Ammon's horn (tissue), 1 donor: ENCODE results near the gene ZNF638.

Experiments
- DNase-seq: peaks from one replicate; pipeline ENCODE4 v3.0.0-alpha.2; 2016; ENCODE audit warnings: low spot score

The ZNF638 gene

GRCh38 chr2:71333619-71334018 is 2.0 kb downstream of the ZNF638 start:
- no peak for DNase-seq

GRCh38 chr2:71336384-71336783 is 4.8 kb downstream of the ZNF638 start:
- no peak for DNase-seq

- peak; percentile 27 for DNase-seq
Observed at GRCh38 chr2:71336802-71337201, 5.2 kb downstream of the ZNF638 start.

GRCh38 chr2:71337776-71338175 is 6.2 kb downstream of the ZNF638 start:
- no peak for DNase-seq

- DNase-seq, result no peak
Observed at GRCh38 chr2:71339685-71340084, 8.1 kb downstream of the ZNF638 start.

- no peak for DNase-seq
Observed at GRCh38 chr2:71340176-71340575, 8.6 kb downstream of the ZNF638 start.

GRCh38 chr2:71341645-71342044 is 10.1 kb downstream of the ZNF638 start:
- DNase-seq, result no peak

GRCh38 chr2:71346065-71346464 is 14.5 kb downstream of the ZNF638 start:
- no peak for DNase-seq

- DNase-seq, result no peak
Observed at GRCh38 chr2:71347517-71347916, 15.9 kb downstream of the ZNF638 start.

GRCh38 chr2:71348302-71348701 is 16.7 kb downstream of the ZNF638 start:
- no peak for DNase-seq

GRCh38 chr2:71353248-71353647 is 21.7 kb downstream of the ZNF638 start:
- DNase-seq, result no peak

- DNase-seq, result no peak
Observed at GRCh38 chr2:71358931-71359671, 27.5 kb downstream of the ZNF638 start.

GRCh38 chr2:71360434-71360975 is 28.9 kb downstream of the ZNF638 start:
- DNase-seq, result no peak

GRCh38 chr2:71361631-71362030 is 30.0 kb downstream of the ZNF638 start:
- no peak for DNase-seq

GRCh38 chr2:71362447-71362846 is 30.9 kb downstream of the ZNF638 start:
- DNase-seq, result no peak

GRCh38 chr2:71370015-71370414 is 38.4 kb downstream of the ZNF638 start:
- DNase-seq, result no peak

- DNase-seq, result no peak
Observed at GRCh38 chr2:71372042-71372441, 40.5 kb downstream of the ZNF638 start.

GRCh38 chr2:71379086-71379485 is 47.5 kb downstream of the ZNF638 start:
- no peak for DNase-seq

GRCh38 chr2:71380665-71381064 is 49.1 kb downstream of the ZNF638 start:
- no peak for DNase-seq

GRCh38 chr2:71385012-71385411 is 53.4 kb downstream of the ZNF638 start:
- DNase-seq, result no peak

GRCh38 chr2:71388214-71388613 is 56.6 kb downstream of the ZNF638 start:
- no peak for DNase-seq

GRCh38 chr2:71389384-71390072 is 57.9 kb downstream of the ZNF638 start:
- DNase-seq, result peak; percentile 87

GRCh38 chr2:71393216-71393615 is 61.6 kb downstream of the ZNF638 start:
- DNase-seq, result no peak
